HG03280 (cell line): ENCODE results near the gene SLAMF6.
"Not testable (repeated sequence)": the region's sequence is repeated elsewhere in the genome, so short reads cannot be mapped to it uniquely, and the experiment has no call there.

ENCODE experiments used
- ATAC-seq: cut with Tn5 transposase; IDR thresholded peaks from one replicate; pipeline ENCODE4 v1.9.1; 2021; ENCODE audit warnings: mild to moderate bottlenecking, moderate library complexity; ENCODE audit not compliant: unreplicated experiment

Gene SLAMF6

DNA sequence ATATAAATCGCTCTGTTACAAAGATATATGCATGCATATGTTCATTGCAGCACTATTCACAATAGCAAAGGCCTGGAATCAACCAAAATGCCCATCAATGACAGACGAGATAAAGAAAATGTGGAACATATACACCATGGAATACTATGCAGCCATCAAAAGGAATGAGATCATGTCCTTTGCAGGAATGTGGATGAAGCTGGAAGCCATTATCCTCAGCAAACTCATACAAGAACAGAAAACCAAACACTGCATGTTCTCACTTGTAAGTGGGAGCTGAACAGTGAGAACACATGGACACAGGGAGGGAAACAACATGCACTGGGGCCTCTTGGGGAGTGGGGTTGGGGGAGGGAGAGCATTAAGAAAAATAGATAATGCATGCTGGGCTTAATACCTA is 5.5 kb downstream of the SLAMF6 start:
- not testable (repeated sequence) for ATAC-seq

GRCh38 chr1:160515908-160516307 is 7.1 kb downstream of the SLAMF6 start:
- not testable (repeated sequence) for ATAC-seq

DNA sequence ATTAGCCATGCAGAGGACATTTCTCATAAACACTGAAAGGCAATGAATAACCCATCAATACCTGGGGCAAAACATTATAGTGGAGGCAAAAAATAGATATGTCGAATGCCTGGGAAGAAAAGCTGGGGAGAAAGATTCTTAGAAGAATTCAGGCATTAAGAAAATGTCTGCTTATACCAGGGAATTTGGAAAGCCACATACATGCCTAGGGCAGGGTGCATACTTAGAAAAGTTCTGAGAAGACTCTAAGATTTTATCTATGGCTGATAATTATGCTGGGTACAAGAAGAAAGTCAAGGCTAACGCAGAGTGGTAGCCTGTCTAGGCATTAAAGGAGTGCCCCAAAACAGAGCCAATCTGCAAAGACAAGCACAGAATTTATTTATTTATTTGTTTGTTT is 18.4 kb downstream of the SLAMF6 start:
- no peak for ATAC-seq

- no peak for ATAC-seq
These were observed 20.0 kb downstream of the SLAMF6 start for GRCh38 chr1:160503087-160503486.

DNA sequence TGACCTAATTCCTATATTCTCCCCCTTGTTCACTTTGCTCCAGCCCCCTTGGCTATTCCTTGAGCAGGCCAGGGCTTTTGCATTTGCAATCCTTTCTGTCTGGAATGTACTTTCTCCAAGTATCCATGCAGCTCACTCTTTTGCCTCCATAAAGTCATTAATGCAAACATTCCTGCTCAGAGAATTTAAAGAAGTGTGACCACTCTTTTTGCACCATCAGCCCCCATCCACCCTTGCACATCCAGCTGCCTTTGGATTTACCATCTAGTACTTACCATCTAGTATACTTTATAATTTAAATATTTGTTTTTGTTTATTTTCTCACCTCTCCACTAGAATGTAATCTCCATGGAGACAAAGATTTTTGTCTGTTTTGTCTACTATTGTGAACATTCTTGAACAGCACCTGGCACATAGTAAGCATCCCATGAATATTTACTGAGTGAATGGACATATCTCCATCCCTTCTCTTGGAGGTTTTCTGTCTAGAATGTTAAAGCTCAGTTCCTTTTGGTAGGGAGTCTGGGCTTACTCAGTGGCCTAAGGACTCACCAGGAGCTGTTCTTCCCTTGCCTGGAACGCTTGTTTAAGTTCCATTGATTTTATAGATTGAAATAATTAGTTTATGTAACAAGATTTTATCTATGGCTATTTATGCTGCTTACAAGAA is 22.6 kb downstream of the SLAMF6 start:
- no peak for ATAC-seq

- no peak for ATAC-seq
These were observed 23.4 kb downstream of the SLAMF6 start for GRCh38 chr1:160499631-160500030.

DNA sequence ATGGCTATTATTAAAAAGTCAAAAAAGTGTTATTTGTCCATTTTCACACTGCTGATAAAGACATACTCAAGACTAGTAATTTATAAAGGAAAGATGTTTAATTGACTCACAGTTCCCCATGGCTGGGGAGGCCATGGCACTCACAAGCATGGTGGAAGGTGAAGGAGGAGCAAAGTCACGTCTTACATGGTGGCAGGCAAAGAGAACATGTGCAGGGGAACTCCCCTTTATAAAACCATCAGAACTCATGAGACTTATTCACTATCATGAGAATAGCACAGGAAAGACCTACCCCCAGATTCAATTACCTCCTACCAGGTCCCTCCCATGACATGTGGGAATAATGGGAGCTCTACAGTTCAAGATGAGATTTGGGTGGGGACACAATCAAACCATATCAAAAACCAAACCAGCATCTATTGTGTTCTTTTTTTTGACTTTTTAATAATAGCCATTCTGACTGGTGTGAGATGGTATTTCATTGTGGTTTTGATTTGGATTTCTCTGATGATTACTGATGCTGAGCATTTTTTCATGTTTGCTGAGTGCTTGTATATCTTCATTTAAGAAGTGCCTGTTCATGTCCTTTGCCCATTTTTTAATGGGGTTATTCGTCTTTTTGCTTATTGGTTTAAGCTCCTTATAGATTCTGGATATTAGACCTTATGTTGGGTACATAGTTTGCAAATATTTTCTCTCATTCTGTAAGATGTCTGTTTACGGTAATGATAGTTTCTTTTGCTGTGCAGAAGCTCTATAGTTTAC is 24.6 kb downstream of the SLAMF6 start:
- ATAC-seq = not testable (repeated sequence)

DNA sequence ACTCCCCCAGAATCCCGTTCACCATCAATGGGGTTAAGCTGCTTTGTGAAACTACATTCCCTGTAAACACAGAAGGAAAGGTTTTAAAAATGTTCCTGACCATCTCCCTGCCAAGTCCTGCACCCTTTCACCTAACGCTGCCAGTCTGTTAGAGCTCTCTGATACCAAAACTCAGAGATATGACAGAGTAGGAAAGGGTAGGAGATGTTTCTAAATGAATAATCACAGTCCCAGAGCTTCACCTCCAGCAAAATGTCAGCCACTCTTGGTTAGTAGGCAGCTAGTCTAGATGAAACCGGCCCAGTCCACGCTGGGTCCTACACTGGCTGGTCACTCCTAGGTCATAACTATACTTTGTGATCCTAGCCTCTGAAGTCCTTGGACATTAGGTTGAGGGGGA is 26.7 kb downstream of the SLAMF6 start:
- no peak for ATAC-seq

- no peak for ATAC-seq
These were observed 28.4 kb downstream of the SLAMF6 start for GRCh38 chr1:160494620-160495019.

GRCh38 chr1:160492617-160493016 is 30.4 kb downstream of the SLAMF6 start:
- no peak for ATAC-seq

- ATAC-seq = no peak
These were observed 31.1 kb downstream of the SLAMF6 start for GRCh38 chr1:160491981-160492380.

- no peak for ATAC-seq
These were observed 32.0 kb downstream of the SLAMF6 start for GRCh38 chr1:160491017-160491416.

DNA sequence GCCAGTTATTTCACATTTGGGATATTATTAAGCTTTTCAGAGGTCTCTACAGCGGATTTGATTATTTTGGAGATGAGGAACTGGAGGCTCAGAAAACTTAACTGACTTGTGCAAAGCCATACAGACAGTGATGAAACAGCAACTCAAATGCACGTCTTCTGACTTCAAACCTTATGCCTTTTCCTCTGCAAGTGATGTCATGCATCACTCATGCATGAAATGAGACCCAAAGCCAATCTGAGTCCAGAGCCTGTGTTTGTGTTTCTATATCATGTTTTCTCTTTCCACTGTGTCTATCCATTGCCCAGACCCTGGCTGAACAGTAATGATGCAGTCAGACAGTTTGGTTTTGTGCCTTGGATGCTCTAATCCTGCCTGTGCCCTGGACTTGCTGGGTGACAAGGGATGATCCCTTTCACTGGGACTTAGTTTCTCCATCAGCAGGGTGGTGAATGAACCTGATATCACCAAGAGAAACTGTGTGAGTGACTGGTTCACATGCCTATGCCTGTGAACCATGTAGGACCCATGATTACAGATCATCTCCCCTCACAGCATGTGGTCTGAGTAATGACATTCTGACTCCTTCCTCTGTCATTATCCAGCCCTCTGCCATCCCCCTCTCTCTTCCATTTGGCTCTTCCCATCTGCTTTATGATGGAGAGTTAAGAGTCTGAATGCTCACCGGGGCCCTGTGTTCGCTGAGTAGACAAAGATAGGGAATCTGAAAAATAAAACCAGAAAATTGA is 33.4 kb downstream of the SLAMF6 start:
- no peak for ATAC-seq

DNA sequence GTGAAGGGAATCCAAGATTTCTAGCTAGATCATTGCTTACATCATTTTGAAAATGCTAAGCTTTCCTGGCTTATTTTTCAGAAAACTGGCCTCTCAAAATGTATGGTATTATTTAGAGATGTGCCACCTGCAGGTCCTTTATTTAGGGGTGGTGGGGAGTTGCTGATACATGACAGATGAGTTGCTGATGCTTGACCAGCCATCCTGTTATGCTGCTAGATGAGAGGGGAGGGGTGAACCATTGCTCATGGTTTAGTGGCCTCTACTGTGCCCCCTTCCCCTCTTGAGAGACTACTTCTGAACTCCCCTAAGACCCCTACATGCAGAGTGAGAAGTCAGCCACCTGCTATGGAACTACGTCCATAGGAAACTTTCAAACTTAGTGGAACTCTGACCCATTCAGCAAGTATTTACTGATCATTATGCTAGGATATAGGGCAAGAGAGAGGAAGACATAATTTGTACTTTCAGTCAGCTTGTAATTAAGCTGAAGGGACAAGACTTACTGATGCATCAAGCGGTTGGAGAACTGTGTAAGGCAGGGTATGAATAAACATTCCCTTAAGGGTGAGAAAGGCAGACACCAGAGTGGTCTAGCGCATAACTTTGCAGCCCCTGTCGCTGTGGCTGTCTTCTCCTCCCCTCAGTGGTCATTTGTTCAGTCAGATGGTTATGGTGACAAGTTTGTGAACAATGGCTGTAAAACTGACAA is 34.6 kb downstream of the SLAMF6 start:
- ATAC-seq = no peak

- no peak for ATAC-seq
These were observed 36.6 kb downstream of the SLAMF6 start for GRCh38 chr1:160486453-160486852.

DNA sequence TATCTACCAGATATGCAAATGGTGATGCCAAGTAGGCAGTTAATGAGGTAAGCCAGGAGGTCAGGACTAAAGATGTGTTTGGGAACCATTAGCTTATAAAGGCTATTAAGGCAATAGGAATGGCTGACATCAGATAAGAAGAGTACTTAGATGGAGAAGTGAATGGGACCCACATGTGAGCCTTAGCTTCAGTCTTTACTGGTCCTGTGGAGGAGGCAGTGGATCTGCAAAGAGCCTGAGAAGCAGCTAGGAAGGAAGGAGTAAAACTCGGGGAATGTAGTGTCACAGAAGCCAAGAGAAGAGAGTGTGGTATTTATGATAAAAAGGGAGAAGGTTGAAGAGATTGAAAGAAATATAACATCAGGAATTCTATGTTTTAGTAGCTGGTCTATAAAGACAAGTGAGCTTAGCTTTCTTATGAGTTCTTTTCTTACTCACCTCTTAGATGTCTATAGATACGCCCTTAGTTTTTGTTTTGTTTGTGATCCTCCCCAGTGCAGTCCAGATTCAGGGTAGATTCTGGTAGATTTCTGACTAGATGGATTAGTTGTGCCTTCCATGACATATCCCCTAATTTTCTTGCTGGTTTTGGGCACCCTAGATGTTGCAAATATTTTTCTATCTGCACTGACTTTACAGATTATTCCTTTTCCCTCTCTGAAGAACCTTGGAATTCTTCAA is 39.4 kb downstream of the SLAMF6 start:
- ATAC-seq = no peak

DNA sequence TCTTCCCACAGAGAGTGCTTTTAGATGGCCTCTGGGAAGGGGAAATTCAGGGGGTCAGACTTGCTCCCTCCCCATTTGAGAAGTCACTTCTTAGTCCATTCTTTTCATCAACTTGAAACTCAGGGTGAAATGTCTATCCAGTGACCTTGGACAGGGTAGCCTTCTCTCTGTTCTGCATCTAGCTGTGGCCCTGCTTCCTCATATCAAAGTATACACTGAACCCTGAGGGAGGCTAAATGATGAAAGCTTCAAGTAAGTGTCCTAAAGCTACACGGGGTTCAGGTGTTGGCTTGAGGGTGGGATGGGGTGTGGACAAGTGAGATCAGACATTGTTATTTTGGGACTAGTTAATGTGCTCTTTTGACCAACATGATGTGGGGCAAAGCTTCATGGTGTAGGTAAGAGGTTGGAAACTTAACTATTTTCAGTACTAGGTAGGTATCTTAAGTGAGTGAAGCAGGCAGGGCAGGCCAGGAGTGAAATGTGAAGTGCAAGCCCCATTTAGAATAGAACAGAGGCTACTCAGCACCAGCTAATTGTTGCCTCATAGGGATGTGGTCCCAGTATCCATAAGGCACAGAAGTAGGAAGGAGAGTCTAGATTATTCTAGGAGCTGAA is 41.0 kb downstream of the SLAMF6 start:
- ATAC-seq = no peak

GRCh38 chr1:160480781-160481180 is 42.3 kb downstream of the SLAMF6 start:
- not testable (repeated sequence) for ATAC-seq

GRCh38 chr1:160479091-160479490 is 44.0 kb downstream of the SLAMF6 start:
- not testable (repeated sequence) for ATAC-seq
